ENCODE results near the gene LGMN.

The LGMN gene

GRCh38 chr14:92670643-92671366, 77.6 kb downstream of the LGMN start:
- no peak for DNase-seq

- peak; percentile 74 for DNase-seq
Observed at GRCh38 chr14:92670160-92670559, 78.3 kb downstream of the LGMN start.

- no peak for DNase-seq
Observed at GRCh38 chr14:92668276-92668973, 80.0 kb downstream of the LGMN start.

- DNase-seq: no peak
Observed at GRCh38 chr14:92666251-92666650, 82.2 kb downstream of the LGMN start.

- no peak for DNase-seq
Observed at GRCh38 chr14:92665661-92666110, 82.7 kb downstream of the LGMN start.

GRCh38 chr14:92663049-92663448, 85.4 kb downstream of the LGMN start:
- no peak for DNase-seq

DNA sequence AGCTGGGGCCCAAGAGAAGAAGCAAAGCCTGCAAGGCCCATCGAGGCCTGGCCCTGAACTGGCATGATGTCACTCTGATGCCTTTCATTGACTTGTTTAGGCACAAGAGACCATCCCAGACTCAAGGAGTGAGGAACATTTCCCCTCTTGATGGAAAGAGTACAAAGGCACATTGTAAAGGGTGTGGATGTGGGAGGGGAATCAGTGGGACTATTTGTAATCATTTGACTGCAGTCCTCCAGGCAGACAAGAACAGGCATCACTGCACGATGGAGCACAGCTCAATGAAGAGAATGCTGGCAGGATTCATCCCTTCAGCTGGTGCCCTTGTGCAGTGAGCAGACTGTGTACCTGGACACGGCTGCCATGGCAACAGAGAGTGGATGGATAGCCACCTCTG, 87.9 kb downstream of the LGMN start:
- no peak for DNase-seq

GRCh38 chr14:92659765-92660561, 88.5 kb downstream of the LGMN start:
- peak; percentile 57 for DNase-seq

DNA sequence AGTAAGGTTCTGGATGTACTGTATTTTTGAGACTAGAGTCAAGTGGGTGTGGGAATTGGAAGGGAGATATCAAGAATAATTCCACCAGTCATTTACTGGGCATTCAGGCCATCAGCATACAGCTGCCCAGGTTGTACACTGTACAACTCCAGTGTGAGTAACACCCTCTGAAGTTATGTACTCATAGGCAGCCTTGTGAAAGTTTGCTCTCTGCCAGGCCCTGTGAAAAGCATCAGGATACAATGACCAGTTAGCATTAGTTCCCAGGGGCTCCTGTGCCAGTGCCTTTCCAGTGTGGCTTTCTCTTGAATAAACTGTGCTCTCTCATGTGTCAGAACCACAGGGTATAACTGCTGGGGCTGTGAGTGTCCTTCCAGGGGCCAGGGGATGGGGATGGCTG, 89.7 kb downstream of the LGMN start:
- DNase-seq: no peak

- DNase-seq: no peak
Observed at GRCh38 chr14:92658160-92658559, 90.3 kb downstream of the LGMN start.

- DNase-seq: no peak
Observed at GRCh38 chr14:92657457-92658142, 90.8 kb downstream of the LGMN start.

- DNase-seq: no peak
Observed at GRCh38 chr14:92656306-92657081, 91.9 kb downstream of the LGMN start.

- DNase-seq: no peak
Observed at GRCh38 chr14:92655419-92656201, 92.8 kb downstream of the LGMN start.

GRCh38 chr14:92654239-92654901, 94.1 kb downstream of the LGMN start:
- no peak for DNase-seq
